GM19463 (cell line): Measurements from ENCODE around the gene OGFOD3.
"Not testable (repeated sequence)": the region's sequence is repeated elsewhere in the genome, so short reads cannot be mapped to it uniquely, and the experiment has no call there.

Source experiments
- ATAC-seq: cut with Tn5 transposase; IDR thresholded peaks from one replicate; pipeline ENCODE4 v1.9.1; 2021; ENCODE audit warnings: mild to moderate bottlenecking, moderate library complexity; ENCODE audit not compliant: unreplicated experiment

Gene OGFOD3

GRCh38 chr17:82435601-82436583 lies 17.5 kb upstream of the OGFOD3 start:
- no peak for ATAC-seq

- no peak for ATAC-seq
These were observed 16.7 kb upstream of the OGFOD3 start for GRCh38 chr17:82435103-82435502.

- ATAC-seq, result no peak
These were observed 15.8 kb upstream of the OGFOD3 start for GRCh38 chr17:82434216-82434565.

GRCh38 chr17:82433560-82434215 lies 15.3 kb upstream of the OGFOD3 start:
- ATAC-seq, result no peak

GRCh38 chr17:82432017-82432416 lies 13.6 kb upstream of the OGFOD3 start:
- no peak for ATAC-seq

- no peak for ATAC-seq
These were observed 11.4 kb upstream of the OGFOD3 start for GRCh38 chr17:82429824-82430223.

GRCh38 chr17:82428546-82428945 lies 10.2 kb upstream of the OGFOD3 start:
- ATAC-seq, result no peak

- ATAC-seq, result no peak
These were observed 6.4 kb upstream of the OGFOD3 start for GRCh38 chr17:82424863-82425159.

GRCh38 chr17:82424001-82424862 lies 5.8 kb upstream of the OGFOD3 start:
- no peak for ATAC-seq

- no peak for ATAC-seq
These were observed 1.2 kb upstream of the OGFOD3 start for GRCh38 chr17:82419540-82419939.

- no peak for ATAC-seq
These were observed 1.6 kb downstream of the OGFOD3 start for GRCh38 chr17:82416771-82417170.

GRCh38 chr17:82416264-82416663 lies 2.1 kb downstream of the OGFOD3 start:
- no peak for ATAC-seq

GRCh38 chr17:82415786-82416185 lies 2.6 kb downstream of the OGFOD3 start:
- ATAC-seq, result no peak

- no peak for ATAC-seq
These were observed 3.0 kb downstream of the OGFOD3 start for GRCh38 chr17:82415336-82415735.

- ATAC-seq, result no peak
These were observed 3.7 kb downstream of the OGFOD3 start for GRCh38 chr17:82414548-82415281.

- no peak for ATAC-seq
These were observed 5.6 kb downstream of the OGFOD3 start for GRCh38 chr17:82412535-82413520.

- ATAC-seq, result not testable (repeated sequence)
These were observed 6.3 kb downstream of the OGFOD3 start for GRCh38 chr17:82412081-82412480.

- no peak for ATAC-seq
These were observed 6.9 kb downstream of the OGFOD3 start for GRCh38 chr17:82411396-82412053.
